Panc1 (cell line): ENCODE data around the gene NRGN. TPM values are rescaled to one million over a fixed set of nuclear protein-coding genes. Genes with fewer than 3 reads are reported as not detected.

Experiments used
- ATAC-seq: fragments of 200-7000 bp; cut with Tn5 transposase; 2 replicates; pipeline ENCODE4 v1.9.1; 2020; ENCODE audit warnings: mild to moderate bottlenecking, moderate library complexity
- BruUV-seq: library from RNA; stranded (reverse); fragments of 400-500 nt; replicated peaks from 2 replicates; lab custom pipeline; 2021; lab: Mats Ljungman, UMichigan
- CTCF ChIA-PET: fragments of 300-600 bp; sonication (Branson Sonifier 250); formaldehyde crosslinking; loops from one replicate; lab custom pipeline; 2022; ENCODE audit warnings: antibody characterized with exemption; lab: Charles Lee
- POLR2A ChIA-PET: fragments of 300-600 bp; sonication (Branson Sonifier 250); formaldehyde crosslinking; loops from one replicate; lab custom pipeline; 2022; ENCODE audit warnings: antibody characterized with exemption; lab: Charles Lee
- DNase-seq: peaks from one replicate; pipeline ENCODE4 v3.0.0-alpha.2; 2010; ENCODE audit warnings: low read depth, low spot score
- H3K27ac ChIP-seq: 2 replicates; pipeline ENCODE4 v1.5.1; 2011; ENCODE audit warnings: mild to moderate bottlenecking, low read length, inconsistent platforms
- H3K27me3 ChIP-seq: fragments of 200-500 bp; sonication (Bioruptor generic); 2 replicates; pipeline ENCODE4 v1.6.0; 2014; ENCODE audit warnings: low read length, inconsistent platforms; ENCODE audit not compliant: control insufficient read depth, insufficient read depth
- H3K36me3 ChIP-seq: fragments of 200-500 bp; sonication (Bioruptor generic); 2 replicates; pipeline ENCODE4 v1.5.1; 2014; ENCODE audit warnings: inconsistent platforms, mild to moderate bottlenecking, low read length, moderate library complexity; ENCODE audit not compliant: control insufficient read depth, insufficient read depth
- H3K4me1 ChIP-seq: 2 replicates; pipeline ENCODE4 v1.5.1; 2011; ENCODE audit warnings: inconsistent platforms, mild to moderate bottlenecking, low read length, moderate library complexity; ENCODE audit not compliant: control insufficient read depth, insufficient read depth
- H3K4me3 ChIP-seq, 2 experiments: 2 replicates each; pipeline ENCODE4 v1.5.1; 2011 to 2012; ENCODE audit warnings: low read depth in 2 of 2, low read length in 2 of 2, mild to moderate bottlenecking in 2 of 2, inconsistent platforms in 1 of 2, moderate library complexity in 1 of 2
- H3K9me3 ChIP-seq: fragments of 200-500 bp; sonication (Bioruptor generic); 2 replicates; pipeline ENCODE4 v1.5.1; 2014; ENCODE audit warnings: low read depth, mild to moderate bottlenecking, inconsistent platforms, low read length, moderate library complexity; ENCODE audit not compliant: control insufficient read depth, insufficient read depth
- POLR2AphosphoS5 ChIP-seq: IDR thresholded peaks from 2 replicates; pipeline ENCODE4 v1.6.1; 2012; ENCODE audit warnings: mild to moderate bottlenecking, low read depth, low read length, moderate library complexity
- SIN3A ChIP-seq: IDR thresholded peaks from 2 replicates; pipeline ENCODE4 v1.6.1; 2012; ENCODE audit warnings: low read depth, mild to moderate bottlenecking, low read length, moderate library complexity, borderline replicate concordance; ENCODE audit not compliant: insufficient read depth
- TCF7L2 ChIP-seq: IDR thresholded peaks from 2 replicates; pipeline ENCODE4 v1.6.1; 2011; ENCODE audit warnings: mild to moderate bottlenecking, low read depth, low read length, inconsistent platforms
- in situ Hi-C: cut with HindIII; loops from 2 replicates; pipeline ENCODE4 v1.10.0; 2016; ENCODE audit warnings: low sequenced_read_pairs, low pct_unique_long_range_greater_than_20kb
- intact Hi-C: fragments of 100-400 bp; cut with micrococcal nuclease; formaldehyde crosslinking; loops from one replicate; pipeline ENCODE4 v1.10.0; 2022; ENCODE audit not compliant: unreplicated experiment
- total RNA-seq: library from RNA; stranded (reverse); gene quantifications from one replicate; pipeline ENCODE4 v1.2.1, GENCODE V29; 2021; ENCODE audit not compliant: unreplicated experiment
- TF ChIP-seq, protein P1 (sequence below): fragments of 450-650 bp; IDR thresholded peaks from 2 replicates; pipeline ENCODE4 v1.5.1; 2017; ENCODE audit warnings: mild to moderate bottlenecking
- TF ChIP-seq, protein P2 (sequence below), 2 experiments: IDR thresholded peaks; 2 replicates each; pipeline ENCODE4 v1.6.1; 2011 to 2012; ENCODE audit warnings: low read depth in 2 of 2, control low read depth in 1 of 2, low read length in 1 of 2, mild to moderate bottlenecking in 1 of 2, moderate library complexity in 1 of 2; ENCODE audit not compliant: insufficient read depth in 1 of 2

NRGN gene
- total RNA-seq, 1 experiment from 2014 or later: 5.7 TPM

DNA sequence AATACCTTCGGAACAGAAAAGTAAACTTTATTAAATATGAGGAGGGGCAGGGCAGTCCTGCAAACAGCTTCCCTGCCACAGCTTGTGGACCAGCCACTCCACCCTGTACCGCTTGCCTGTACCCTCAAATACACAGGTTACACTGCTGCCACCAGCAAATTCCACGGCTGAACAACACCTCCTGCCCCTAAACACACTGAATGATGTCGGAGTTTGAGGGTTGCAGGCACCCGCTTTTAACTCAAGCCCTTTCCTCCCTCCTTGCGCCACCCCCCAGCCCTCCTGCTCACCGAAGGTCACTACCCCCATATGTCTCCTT lies 8.3 kb downstream of the NRGN start:
- no TSS peak for BruUV-seq
- no peak for DNase-seq
- H3K27me3 ChIP-seq: peaks cover 22% of the 10 kb centered on the region
- H3K4me1 ChIP-seq: peaks cover 4% of the 10 kb centered on the region; the same call in 1 of the 2 replicates
- no peak overlapping the region for H3K27ac ChIP-seq
- ChIA-PET CTCF (interaction anchor here (1.5 kb wide), 1 partner anchor 79 kb away, joined by 3 read pairs; no protein-coding TSS in a partner anchor), POLR2A (no interaction called here)
- intact Hi-C loops (loop anchor here (5.0 kb wide), 1 partner anchor 81 kb away; no protein-coding TSS in a partner anchor), in situ Hi-C loops (no loop called here)
- no peaks in the 10 kb centered on the region for H3K36me3 ChIP-seq
- no peaks in the 10 kb centered on the region for H3K9me3 ChIP-seq
- H3K4me3 ChIP-seq: no peak overlapping the region
- no peak for ATAC-seq
- TF ChIP-seq TCF7L2 (no peak), SIN3A (no peak), POLR2AphosphoS5 (no peak)
- TF ChIP-seq, protein P1, sequence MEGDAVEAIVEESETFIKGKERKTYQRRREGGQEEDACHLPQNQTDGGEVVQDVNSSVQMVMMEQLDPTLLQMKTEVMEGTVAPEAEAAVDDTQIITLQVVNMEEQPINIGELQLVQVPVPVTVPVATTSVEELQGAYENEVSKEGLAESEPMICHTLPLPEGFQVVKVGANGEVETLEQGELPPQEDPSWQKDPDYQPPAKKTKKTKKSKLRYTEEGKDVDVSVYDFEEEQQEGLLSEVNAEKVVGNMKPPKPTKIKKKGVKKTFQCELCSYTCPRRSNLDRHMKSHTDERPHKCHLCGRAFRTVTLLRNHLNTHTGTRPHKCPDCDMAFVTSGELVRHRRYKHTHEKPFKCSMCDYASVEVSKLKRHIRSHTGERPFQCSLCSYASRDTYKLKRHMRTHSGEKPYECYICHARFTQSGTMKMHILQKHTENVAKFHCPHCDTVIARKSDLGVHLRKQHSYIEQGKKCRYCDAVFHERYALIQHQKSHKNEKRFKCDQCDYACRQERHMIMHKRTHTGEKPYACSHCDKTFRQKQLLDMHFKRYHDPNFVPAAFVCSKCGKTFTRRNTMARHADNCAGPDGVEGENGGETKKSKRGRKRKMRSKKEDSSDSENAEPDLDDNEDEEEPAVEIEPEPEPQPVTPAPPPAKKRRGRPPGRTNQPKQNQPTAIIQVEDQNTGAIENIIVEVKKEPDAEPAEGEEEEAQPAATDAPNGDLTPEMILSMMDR: no peak
- TF ChIP-seq, protein P2, sequence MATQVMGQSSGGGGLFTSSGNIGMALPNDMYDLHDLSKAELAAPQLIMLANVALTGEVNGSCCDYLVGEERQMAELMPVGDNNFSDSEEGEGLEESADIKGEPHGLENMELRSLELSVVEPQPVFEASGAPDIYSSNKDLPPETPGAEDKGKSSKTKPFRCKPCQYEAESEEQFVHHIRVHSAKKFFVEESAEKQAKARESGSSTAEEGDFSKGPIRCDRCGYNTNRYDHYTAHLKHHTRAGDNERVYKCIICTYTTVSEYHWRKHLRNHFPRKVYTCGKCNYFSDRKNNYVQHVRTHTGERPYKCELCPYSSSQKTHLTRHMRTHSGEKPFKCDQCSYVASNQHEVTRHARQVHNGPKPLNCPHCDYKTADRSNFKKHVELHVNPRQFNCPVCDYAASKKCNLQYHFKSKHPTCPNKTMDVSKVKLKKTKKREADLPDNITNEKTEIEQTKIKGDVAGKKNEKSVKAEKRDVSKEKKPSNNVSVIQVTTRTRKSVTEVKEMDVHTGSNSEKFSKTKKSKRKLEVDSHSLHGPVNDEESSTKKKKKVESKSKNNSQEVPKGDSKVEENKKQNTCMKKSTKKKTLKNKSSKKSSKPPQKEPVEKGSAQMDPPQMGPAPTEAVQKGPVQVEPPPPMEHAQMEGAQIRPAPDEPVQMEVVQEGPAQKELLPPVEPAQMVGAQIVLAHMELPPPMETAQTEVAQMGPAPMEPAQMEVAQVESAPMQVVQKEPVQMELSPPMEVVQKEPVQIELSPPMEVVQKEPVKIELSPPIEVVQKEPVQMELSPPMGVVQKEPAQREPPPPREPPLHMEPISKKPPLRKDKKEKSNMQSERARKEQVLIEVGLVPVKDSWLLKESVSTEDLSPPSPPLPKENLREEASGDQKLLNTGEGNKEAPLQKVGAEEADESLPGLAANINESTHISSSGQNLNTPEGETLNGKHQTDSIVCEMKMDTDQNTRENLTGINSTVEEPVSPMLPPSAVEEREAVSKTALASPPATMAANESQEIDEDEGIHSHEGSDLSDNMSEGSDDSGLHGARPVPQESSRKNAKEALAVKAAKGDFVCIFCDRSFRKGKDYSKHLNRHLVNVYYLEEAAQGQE (IDR thresholded peaks at IDR 0.05; ENCODE audit: insufficient read depth in 1 of 2, low read depth in 2 of 2, low read length in 1 of 2): no peak

DNA sequence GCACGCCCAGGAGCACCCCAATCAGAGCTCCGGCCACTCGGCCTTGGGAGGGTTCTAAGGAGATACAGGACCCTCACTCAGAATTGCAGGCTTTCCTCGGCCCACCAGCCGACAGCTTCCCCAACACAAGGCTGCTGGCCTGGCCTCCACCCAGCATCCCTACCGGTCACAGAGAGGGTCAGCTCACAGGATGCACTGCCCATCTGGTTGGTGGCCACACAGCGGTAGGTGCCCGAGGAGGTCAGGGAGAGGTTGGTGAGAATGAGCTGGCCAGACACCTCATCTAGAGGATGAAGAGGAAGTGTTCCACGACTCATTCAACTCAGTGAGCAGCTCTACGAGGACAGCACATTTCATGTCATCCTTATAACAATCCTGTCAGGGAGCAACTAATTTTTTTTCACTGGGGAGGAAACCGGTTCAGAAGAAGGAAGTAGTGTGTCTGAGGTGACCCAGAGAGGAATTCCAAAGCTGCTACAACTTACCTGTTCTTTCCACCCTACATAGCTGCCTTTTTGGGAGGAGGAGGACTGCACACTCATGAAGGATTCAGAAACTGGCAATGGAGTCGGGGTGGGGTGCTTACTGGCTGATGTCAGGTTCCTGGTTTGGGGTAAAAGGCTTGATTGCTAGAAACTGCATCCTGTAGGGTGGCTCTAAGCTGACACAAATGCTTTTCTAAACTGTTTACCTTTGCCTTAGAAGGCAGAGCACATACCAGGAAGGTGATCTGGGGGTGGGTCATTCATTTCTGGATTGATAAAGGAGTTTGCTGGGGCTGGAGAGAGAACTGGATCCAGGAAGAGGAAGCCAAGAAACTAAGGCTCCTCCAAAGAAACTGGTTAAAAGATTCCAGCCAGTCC lies 9.0 kb downstream of the NRGN start:
- Histone ChIP-seq H3K36me3 (no peaks in the 10 kb centered on the region), H3K27ac (no peak overlapping the region), H3K9me3 (no peaks in the 10 kb centered on the region), H3K27me3 (peaks cover 16% of the 10 kb centered on the region), H3K4me3 (no peak overlapping the region), H3K4me1 (peaks cover 4% of the 10 kb centered on the region; the same call in 1 of the 2 replicates)
- BruUV-seq: no TSS peak
- TF ChIP-seq, protein P1: no peak
- no peak for TF ChIP-seq SIN3A
- TF ChIP-seq, protein P2 (IDR thresholded peaks at IDR 0.05; ENCODE audit: insufficient read depth in 1 of 2, low read depth in 2 of 2, low read length in 1 of 2): no peak
- no peak for TF ChIP-seq TCF7L2
- no peak for TF ChIP-seq POLR2AphosphoS5
- ChIA-PET CTCF (interaction anchor here (0.6 to 1.5 kb wide), 2 partner anchors 17 to 79 kb away, joined by 3 to 4 read pairs; no protein-coding TSS in a partner anchor), POLR2A (no interaction called here)
- DNase-seq (no peak), ATAC-seq (no peak)
- in situ Hi-C loops (no loop called here), intact Hi-C loops (loop anchor here (5.0 kb wide), 1 partner anchor 81 kb away; no protein-coding TSS in a partner anchor)
